CD4-positive, alpha-beta T cell treated with Interleukin-15 for 4 hours (primary cell): ENCODE data around the gene C16orf82.
"Not testable (repeated sequence)": the region's sequence is repeated elsewhere in the genome, so short reads cannot be mapped to it uniquely, and the experiment has no call there.

Experiments used
- DNase-seq: peaks from one replicate; pipeline ENCODE4 v3.0.0-alpha.2; 2020; ENCODE audit warnings: low spot score

Gene C16orf82

DNA sequence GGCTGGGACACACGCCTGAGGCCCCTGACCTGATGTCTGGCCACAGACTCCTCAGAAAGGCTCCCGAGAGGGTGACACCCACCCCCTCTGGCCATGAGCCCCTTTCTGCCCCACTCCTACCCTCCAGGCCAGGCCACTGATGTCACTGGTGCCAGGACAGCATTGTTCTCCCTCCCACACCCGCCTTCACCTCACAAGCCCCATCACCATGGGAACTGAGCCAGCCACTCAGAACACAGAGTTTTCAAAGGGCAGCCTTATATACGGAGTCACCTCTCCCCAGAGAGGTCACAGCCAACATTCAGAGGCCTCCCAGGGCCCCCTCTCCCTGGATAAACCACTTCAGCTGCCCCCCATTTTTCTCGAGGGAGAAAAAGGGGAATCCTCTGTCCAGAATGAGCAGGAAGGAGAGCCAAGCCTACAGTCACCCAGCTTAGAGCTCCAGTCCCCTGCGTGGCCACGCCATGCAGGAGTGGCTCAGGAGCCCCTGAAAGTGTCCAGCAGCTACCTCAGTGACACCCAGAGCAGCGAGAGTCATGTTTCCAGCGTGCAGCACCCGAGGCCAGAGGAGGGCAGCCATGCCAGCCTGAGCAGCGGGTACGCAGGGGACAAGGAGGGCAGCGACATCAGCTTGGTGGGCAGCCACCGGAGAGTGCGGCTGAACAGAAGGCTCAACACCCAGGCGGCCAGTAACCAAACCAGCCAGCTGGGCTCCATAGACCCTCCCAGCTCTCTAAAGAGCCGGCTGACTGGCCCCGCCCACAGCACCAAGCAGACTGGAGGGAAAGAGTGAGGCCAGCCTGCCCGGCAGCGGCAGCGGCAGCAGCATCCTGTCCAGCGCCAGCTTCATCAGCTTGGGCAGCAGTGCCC lies at the start of gene C16orf82:
TSS of gene C16orf82 (plus strand) at position 260 of the 870 bp plus-strand sequence.
- DNase-seq = no peak

DNA sequence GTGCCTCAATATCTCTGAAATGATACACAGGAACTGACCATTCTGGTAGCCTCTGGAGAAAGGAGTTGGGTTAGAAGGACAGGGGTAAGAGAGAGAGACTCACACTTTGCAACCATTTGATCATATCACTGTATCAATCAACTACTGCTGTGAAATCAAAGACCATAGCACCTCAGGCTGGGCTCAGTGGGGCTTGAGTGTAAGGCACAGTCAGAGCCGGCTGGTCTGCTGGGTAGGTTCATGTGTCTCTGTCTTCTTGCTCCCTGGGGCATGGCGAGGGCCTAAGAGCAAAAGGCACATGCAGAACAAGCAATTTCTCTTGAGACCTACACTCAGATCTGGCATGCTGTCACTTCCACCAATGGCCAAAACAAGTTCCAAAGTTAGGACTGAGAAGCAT lies 46.7 kb upstream of the C16orf82 start:
- no peak for DNase-seq

DNA sequence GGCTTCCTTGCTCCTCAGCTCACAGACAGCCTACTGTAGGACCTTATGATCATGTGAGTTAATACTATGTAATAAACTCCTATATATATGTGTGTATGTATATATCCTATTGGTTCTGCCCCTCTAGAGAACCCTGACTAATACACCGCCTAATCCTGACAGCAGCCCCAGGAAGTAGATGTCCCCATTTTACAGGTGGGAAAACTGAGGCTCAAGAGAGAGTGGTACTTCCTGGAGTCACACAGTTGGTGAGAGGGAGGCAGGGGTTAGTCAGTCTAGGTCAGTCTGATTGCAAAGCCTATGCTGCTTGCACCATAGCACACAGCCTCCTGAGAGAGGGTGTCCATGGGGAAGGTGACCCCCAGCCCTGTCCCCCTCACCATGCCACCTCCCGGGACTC lies 42.7 kb upstream of the C16orf82 start:
- no peak for DNase-seq

DNA sequence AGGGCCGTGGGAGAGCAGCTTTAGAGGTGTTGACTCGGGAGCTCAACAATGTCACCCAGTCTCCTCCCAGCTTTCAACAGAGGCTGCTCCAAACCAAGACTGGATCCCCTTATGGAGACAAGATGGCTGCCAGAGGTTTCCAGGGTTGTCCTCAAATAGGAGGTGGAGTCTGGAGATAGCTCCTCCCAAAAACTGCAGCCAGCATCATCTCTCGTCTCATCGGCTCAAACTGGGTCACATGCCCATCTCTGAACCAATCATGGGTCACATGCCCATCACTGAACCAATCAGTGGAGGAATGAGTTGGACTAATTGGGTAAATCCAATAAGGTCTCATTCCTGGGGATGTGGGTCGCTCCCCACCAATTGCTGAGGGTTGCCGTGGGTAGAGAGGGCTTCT lies 41.1 kb upstream of the C16orf82 start:
- no peak for DNase-seq

DNA sequence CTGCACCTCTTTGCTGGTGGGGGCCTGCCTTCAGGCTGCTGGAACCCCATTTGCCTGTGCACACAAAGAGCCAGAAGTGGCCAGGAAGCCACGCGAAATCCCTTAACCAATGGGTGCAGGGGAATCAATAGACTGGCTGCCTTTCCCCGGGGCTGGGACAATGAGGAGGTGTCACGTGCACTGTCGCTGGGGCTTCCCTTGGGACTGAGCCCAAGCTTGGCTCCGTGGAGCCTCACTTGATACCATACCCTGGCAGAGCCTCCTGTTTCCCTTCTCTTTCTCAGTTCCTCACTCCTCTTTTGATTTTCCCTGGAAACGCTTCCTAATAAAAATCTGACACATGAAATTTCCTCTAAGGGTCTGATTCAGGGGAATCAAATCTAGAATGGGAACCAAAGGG lies 38.8 kb upstream of the C16orf82 start:
- no peak for DNase-seq

DNA sequence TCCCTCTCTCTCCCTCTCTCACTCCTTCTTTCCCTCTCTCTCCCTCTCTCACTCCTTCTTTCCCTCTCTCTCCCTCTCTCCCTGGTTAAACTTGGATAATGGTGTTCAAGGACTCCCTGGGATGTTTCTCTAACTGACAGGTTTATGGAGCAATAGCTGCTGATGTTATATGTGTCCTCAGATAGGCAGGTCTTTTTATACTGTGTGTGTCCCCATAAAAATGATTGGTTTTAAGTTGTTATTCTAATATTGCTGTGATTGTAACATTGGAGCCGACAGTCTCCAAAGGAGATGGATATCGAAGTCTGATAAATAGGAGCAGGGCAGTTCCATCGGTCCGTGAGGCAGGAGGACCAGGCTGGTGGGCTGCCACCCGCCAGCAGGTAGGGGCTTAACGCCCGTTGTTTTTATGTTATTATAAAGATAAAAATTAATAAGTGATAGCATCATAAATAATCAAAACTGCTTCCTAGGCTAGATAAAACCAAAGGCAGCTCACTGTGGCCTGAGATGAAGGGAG lies 38.1 kb upstream of the C16orf82 start:
- no peak for DNase-seq

DNA sequence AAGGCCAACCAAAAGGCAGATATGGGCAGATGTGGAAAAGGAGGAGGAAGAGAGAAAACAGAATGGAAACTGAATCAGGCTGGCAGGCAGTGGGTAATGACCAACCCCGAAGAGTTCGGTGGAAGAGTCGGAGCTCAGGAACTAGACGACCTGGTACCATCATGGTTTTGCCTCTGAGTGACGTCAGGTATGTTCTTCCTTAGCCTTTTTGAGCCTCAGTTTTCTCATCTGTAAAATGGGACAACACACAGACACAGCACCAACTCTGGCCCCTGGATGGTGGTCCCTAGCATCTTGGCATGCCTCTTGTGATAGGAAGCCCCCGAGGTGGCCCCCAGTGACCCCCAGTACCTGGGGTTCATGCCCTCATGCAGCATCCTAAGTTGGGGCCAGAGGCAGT lies 37.2 kb upstream of the C16orf82 start:
- DNase-seq = no peak

DNA sequence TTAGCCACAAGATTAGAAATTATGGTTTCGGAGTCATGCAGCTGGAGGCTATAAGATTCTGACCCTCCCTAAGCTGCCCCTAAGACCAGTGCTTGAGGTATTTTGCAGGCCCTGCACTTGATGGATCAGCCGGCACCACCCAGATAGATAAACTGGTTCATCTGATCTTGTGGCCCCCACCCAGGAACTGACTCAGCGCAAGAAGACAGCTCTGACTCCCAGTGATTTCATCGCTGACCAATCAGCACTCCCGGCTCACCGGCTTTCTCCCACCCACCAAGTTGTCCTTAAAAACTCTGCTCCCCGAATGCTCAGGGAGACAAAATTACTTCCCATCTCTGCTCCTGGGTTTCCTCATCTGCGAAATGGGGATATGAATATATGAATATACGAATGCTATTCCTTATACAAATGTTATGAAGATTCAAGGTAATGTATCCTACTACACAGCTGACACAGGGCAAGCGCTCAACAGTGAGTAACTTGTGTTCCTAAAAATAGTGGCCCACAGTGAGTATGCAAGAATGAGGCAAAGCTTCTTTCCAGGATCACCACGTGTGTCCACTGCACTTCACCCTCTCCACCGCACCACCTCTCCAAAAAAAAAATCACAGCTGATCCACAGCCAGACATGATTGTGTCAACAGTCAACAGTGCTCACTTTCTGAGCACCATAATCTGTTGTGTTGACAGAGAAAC lies 33.3 kb upstream of the C16orf82 start:
- DNase-seq = no peak

DNA sequence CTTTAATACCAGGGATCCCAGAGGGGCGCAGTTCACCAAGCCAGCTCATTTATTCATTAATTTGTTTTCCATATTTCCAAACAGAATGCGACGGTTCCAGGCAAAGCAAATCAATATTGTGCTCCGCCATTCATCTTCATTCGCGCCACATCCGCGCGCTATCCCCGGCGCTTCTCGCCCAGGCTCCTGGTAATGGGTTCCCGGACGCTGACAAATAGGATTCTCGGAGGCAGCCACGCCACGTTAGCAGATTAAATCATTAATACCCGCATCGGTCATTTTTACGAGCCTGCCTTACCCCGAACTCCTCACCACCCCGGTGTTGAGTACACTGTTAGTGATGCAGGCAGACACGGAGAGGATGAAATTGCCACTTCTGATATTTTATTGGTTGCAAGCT lies 26.0 kb upstream of the C16orf82 start:
- no peak for DNase-seq

DNA sequence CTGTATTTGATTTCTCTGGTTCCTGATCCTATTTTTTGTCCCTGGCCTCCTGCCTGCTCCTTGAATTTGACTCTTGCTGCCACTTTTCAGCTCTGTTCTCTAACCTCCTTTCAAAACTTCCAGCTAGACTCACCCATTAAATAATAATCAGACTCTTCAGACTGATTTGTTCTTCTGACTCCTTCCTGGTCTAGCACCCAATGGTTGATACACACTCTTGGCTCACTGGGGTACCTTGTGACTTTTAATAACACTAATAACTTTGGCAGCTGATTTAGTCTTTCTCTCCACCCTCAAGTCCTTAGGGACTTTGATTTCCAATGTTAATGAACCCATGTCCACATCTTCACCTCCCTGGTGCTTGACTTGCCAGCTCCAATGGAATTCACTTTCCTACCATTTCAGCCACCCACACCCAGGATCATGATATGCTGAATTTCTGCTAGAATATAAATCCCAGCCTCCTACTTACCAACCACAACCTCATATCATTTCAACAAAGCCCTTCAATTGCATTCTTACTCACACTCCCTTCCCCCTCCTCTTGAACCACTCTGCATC lies 19.7 kb upstream of the C16orf82 start:
- DNase-seq = no peak

DNA sequence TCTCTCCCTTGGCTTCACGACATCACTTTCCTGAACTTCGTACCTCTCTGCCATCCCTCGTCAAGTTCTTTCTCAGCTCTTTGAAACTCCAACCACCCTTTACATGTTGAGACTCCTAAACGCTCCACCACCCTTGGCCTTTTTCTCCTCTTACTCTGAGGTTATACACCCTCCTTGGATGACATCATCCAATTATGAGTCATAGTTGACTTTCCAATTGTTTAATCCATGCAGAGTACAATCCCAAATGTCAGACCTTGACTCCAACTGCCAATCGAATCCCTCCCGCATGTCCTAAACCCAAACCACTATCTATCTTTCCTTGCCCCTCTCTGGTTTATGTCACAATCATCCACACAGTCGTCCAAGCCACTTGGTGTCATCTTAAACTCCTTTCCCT lies 18.4 kb upstream of the C16orf82 start:
- DNase-seq = no peak

DNA sequence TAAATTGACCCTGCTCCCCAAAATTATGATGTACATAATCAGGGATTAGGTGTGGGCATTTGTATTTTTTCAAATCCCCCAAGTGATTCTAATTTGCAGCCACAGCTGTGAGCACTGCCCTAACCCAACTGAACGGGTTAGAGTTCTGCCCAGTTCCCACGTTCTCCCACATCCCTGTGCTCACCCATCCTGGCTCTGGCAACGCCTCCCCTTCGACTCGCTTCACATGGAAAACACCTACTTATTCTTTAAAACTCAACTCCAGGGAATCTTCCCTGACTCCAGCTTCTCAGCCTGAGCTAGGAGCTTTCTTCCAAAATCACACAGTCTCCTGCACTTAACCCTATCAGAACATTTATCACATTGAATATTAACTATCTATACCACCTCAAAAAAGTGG lies 17.6 kb upstream of the C16orf82 start:
- DNase-seq = no peak

DNA sequence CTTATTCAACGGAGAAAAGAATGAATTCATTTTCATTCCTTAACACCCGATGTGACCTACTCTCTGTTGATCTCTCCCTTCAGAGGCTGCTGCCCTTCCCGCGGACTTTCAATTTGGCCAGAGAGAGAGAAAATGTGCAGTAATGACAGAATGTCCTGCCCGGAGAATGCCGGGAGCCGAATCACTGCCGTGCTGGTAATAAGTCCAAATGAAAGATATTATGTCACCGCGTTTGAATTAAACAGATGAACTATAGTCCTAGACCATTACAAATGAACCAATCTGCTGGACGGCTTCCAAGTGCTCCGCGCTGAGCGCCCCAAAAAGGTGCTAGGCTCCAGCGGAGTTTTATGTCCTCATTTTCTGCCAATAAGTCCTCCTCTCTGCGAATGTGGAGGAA lies 14.7 kb upstream of the C16orf82 start:
- DNase-seq = no peak

DNA sequence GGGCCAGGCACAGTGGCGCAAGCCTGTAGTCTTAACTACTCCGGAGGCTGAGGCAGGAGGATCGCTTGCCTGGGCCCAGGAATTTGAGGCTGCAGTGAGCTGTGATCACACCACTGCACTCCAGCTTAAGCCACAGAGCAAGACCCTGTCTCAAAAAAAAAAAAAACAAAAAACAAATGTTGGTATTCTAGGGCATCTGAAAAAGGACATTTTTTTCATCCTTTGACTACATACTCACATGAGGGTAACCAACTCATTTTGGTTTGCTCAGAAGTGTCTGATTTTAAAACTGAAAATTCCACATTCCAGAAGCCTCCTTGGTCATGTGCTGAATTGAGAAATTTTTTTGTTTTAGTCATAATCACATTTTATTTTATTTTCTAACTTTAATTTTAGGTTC lies 12.7 kb upstream of the C16orf82 start:
- DNase-seq = no peak

DNA sequence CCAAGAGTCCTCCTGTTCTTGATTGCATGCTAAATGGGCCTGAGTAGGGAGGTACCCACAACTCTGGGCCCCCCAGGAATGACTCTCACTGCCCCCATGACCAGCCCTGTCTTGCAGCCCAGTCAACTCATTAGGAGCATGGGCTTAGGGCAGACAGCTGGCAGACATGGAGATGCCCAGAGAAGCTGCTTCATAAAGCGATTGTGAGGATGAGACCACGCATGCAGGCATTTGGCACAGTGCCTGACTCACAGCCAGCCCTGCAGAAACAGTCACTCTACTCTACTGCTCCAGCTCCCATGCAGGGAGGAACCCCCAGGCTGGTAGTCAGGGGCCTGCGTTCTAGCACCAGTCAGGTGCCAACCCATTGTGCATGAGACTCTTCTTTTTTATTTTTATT lies 8.4 kb upstream of the C16orf82 start:
- no peak for DNase-seq

DNA sequence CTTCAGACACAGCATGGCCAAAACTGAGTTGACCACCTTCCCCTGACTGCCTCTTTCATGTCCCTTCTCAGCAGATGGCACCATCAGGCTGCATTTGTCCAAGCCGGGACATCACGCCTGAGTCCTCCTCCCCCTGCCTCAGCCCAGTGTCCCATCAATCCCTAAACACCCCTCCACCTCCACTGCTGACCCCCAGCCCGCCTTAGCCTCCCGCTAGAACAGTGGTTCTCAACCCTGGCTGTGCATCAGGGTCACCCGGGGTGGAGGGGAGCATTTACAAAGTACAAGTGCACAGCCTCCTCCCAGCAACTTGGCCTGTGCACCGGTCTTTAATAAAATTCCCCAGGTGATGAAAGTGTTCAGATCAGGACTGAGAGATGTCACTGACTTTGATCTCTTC lies 4.0 kb downstream of the C16orf82 start:
- no peak for DNase-seq

DNA sequence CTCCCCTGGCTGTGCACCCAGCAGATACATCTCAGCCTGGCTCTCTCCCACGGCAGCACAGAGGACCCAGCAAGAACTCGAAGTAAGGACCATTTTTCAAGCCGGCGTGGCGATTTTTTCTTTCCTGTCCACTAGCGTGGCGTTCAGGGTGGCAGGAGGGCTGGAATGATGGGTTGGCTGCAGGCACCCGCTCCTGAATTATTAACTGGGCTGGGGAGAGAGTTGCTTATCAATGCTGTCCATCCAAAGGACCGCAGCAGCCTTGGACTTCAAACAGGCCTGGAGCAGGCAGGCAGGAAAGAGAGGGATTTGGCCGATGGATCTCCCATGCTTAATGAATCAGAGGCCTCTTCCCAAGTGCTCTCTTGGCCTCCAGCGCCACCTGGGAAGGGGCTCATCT lies 7.0 kb downstream of the C16orf82 start:
- DNase-seq = no peak

DNA sequence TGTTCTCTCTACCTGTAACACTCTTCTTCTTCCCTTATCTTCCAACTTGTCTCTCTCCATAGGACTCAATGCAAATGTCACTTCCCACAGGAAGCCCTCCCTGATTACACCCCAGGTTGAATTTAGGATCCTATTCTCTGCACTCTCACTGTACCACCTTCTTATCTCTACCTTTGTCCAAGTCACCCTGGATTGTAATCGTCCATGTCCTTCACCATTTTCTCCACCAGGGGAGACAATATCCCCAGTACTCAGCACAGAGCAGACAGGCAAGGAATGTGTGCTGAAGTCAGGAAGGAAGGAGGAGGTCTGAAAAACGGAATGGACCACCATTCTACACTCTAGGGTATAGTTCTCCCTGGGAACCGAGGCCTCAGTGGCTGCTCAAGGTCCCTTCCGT lies 14.2 kb downstream of the C16orf82 start:
- no peak for DNase-seq

DNA sequence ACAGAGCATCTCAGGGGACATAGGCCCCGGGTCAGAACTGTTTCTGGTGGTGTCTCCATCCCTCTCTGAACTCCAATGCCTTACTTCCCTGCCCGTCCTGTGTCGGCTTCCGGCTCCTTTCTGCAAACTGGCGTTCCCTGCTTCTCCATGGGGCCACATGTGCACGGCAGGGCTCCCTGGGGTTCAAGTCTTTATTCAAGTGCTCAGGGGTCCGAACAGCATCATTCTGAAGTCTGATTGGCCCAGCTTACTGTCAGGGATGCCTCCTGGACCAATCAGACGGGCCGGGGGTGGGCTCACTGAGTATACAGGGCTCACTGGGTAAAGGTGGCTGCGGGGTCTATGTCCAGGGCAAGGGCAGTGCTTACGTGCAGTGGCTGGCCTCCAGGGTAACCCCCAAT lies 17.1 kb downstream of the C16orf82 start:
- DNase-seq = no peak

DNA sequence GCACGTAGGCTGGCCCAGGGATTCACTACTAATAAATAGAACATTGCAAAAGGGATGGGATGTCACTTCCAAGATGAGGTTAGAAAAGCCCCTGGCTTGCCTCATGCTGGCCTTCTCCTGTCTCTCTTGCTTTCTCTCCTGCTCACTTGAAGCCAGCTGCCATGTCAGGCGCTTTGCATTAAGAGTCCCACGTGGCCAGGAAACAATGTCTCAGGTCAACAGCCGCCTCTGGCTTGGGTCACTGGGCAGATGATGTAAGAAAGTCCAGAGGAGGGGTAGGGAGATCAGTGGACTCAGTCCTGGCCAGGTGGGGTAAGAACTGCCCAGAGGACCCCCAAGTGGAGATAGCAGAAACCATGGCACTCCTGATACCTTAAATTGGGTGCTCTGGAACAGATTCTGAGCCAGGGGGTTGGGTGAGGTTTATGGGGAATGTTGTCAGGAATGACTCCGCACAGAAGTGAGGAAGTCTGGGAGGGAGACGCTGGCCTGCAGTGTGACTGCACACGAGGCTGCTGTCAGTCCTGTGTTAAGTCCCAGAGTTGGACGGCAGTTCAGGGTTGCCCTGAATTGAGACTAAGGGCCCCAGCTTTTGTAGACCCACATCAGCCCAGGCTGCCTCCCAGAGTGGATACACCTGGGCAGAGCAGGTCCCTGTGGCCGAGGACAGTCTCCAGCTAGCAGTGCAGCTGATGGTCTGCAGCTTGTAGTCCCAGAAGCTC lies 17.7 kb downstream of the C16orf82 start:
- DNase-seq = no peak

DNA sequence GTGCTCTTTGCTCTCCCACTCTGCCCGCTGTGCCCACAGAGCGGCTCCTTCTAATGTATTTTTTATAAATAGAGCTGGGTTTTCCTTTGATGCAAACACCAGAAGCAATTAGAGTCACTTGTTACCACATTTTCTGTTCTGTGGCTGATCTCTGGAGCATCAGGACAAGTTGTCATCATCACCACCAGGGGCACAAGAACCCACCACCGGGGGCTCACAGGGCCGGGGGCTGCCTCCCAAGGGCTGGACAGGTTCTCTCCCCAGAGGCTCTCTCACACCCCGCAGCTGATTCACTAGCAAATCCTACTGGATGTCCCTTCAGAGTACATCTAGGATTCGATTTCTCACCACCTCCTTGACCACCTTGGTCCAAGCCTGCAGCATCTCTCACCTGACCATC lies 18.5 kb downstream of the C16orf82 start:
- no peak for DNase-seq

DNA sequence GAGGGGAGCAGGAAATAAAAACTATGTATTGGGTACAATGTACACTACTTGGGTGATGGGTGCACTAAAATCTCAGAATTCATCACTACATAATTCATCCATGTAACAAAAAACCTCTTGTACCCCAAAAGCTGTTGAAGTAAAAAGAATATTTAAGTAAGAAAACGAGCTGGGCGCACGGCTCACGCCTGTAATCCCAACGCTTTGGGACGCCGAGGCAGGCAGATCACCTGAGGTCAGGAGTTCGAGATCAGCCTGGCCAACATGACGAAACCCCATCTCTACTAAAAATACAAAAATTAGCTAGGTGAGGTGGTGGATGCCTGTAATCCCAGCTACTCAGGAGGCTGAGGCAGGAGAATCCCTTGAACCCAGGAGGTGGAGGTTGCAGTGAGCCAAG lies 19.3 kb downstream of the C16orf82 start:
- DNase-seq = not testable (repeated sequence)
